Thymus (tissue), 11 donors: ENCODE results near the gene NOX3. TPM values are rescaled to one million over a fixed set of nuclear protein-coding genes. Genes with fewer than 3 reads are reported as not detected.

Source experiments
- DNase-seq, 9 donors: peaks; one replicate each; pipeline ENCODE4 v3.0.0-alpha.2; 2013; ENCODE audit warnings: low spot score in 9 of 9, low read depth in 6 of 9, missing footprints in 1 of 9
- H3K27ac ChIP-seq, 2 donors: one replicate each; pipeline ENCODE4 v1.5.1; 2013; ENCODE audit warnings: control low read depth in 1 of 2, low read depth in 1 of 2, low read length in 1 of 2, mild to moderate bottlenecking in 1 of 2, moderate library complexity in 1 of 2
- H3K27me3 ChIP-seq, 2 donors: one replicate each; pipeline ENCODE4 v1.5.1; 2013; ENCODE audit warnings: low read length in 1 of 2; ENCODE audit not compliant: control insufficient read depth in 2 of 2, insufficient read depth in 1 of 2
- H3K36me3 ChIP-seq, 2 donors: one replicate each; pipeline ENCODE4 v1.5.1; 2013; ENCODE audit warnings: low read length in 1 of 2, mild to moderate bottlenecking in 1 of 2, moderate library complexity in 1 of 2; ENCODE audit not compliant: control insufficient read depth in 2 of 2, insufficient read depth in 2 of 2
- H3K4me1 ChIP-seq, 2 donors: one replicate each; pipeline ENCODE4 v1.5.1; 2013; ENCODE audit warnings: low read length in 2 of 2; ENCODE audit not compliant: control insufficient read depth in 2 of 2, insufficient read depth in 2 of 2
- H3K4me3 ChIP-seq, 2 donors: one replicate each; pipeline ENCODE4 v1.5.1; 2013; ENCODE audit warnings: low read length in 2 of 2, control low read depth in 1 of 2, mild to moderate bottlenecking in 1 of 2
- H3K9me3 ChIP-seq, 2 donors: one replicate each; pipeline ENCODE4 v1.5.1; 2013; ENCODE audit warnings: low read length in 1 of 2, mild to moderate bottlenecking in 1 of 2; ENCODE audit not compliant: control insufficient read depth in 2 of 2, insufficient read depth in 1 of 2
- WGBS: extraction: QIAGEN DNeasy Blood & Tissue Kit; methylation state at CpG from one replicate; pipeline ENCODE4 v1.1.7; 2013; 5-methylcytosine and 5-hydroxymethylcytosine counted together
- polyA plus RNA-seq: library from polyadenylated mRNA; stranded (reverse); fragments of 200-250 nt; gene quantifications from one replicate; pipeline ENCODE4 v1.2.3, GENCODE V29; 2013
- total RNA-seq: library from RNA; stranded (reverse); fragments of 120-200 nt; gene quantifications from one replicate; pipeline ENCODE4 v1.2.4, GENCODE V29; 2013
- donor health status: healthy.

NOX3 gene
- total and polyA plus RNA-seq, 2 donors, result not detected

GRCh38 chr6:155442562-155442961, 13.1 kb downstream of the NOX3 start:
- H3K27me3 ChIP-seq, result no peaks in the 10 kb centered on the region
- WGBS, result 98% methylated on average over 5 of the region's 5 CpGs
- no peak for DNase-seq
- H3K27ac ChIP-seq, result no peak overlapping the region
- no peak overlapping the region for H3K4me3 ChIP-seq
- no peaks in the 10 kb centered on the region for H3K9me3 ChIP-seq
- no peaks in the 10 kb centered on the region for H3K36me3 ChIP-seq
- no peaks in the 10 kb centered on the region for H3K4me1 ChIP-seq

GRCh38 chr6:155441112-155441465, 14.6 kb downstream of the NOX3 start:
- WGBS, result 96% methylated on average over 4 of the region's 4 CpGs
- H3K27me3 ChIP-seq, result no peaks in the 10 kb centered on the region
- H3K36me3 ChIP-seq, result no peaks in the 10 kb centered on the region
- H3K9me3 ChIP-seq, result no peaks in the 10 kb centered on the region
- DNase-seq, result no peak
- H3K27ac ChIP-seq, result no peak overlapping the region
- H3K4me3 ChIP-seq, result no peak overlapping the region
- no peaks in the 10 kb centered on the region for H3K4me1 ChIP-seq

- no peaks in the 10 kb centered on the region for H3K9me3 ChIP-seq
- H3K27me3 ChIP-seq, result no peaks in the 10 kb centered on the region
- H3K36me3 ChIP-seq, result no peaks in the 10 kb centered on the region
- H3K4me1 ChIP-seq, result no peaks in the 10 kb centered on the region
- no peak for DNase-seq
- no peak overlapping the region for H3K4me3 ChIP-seq
- no peak overlapping the region for H3K27ac ChIP-seq
- 80% methylated on average over 6 of the region's 6 CpGs for WGBS
Measured at GRCh38 chr6:155440398-155441111, 15.1 kb downstream of the NOX3 start.

- no peak for DNase-seq
- H3K27me3 ChIP-seq, result no peaks in the 10 kb centered on the region
- H3K4me3 ChIP-seq, result no peak overlapping the region
- no peaks in the 10 kb centered on the region for H3K36me3 ChIP-seq
- no peaks in the 10 kb centered on the region for H3K4me1 ChIP-seq
- no peaks in the 10 kb centered on the region for H3K9me3 ChIP-seq
- WGBS, result 92% methylated on average over 3 of the region's 3 CpGs
- no peak overlapping the region for H3K27ac ChIP-seq
Measured at GRCh38 chr6:155439376-155439775, 16.3 kb downstream of the NOX3 start.

- Histone ChIP-seq H3K9me3 (no peaks in the 10 kb centered on the region), H3K27ac (no peak overlapping the region), H3K4me3 (no peak overlapping the region), H3K27me3 (no peaks in the 10 kb centered on the region), H3K36me3 (no peaks in the 10 kb centered on the region), H3K4me1 (no peaks in the 10 kb centered on the region)
- DNase-seq, result no peak
- 86% methylated on average over 5 of the region's 5 CpGs for WGBS
Measured at GRCh38 chr6:155436981-155437749, 18.5 kb downstream of the NOX3 start.

- Histone ChIP-seq H3K9me3 (no peaks in the 10 kb centered on the region), H3K4me3 (no peak overlapping the region), H3K27me3 (no peaks in the 10 kb centered on the region), H3K36me3 (no peaks in the 10 kb centered on the region), H3K4me1 (no peaks in the 10 kb centered on the region), H3K27ac (no peak overlapping the region)
- DNase-seq, result no peak
- WGBS, result 95% methylated on average over 13 of the region's 13 CpGs
Measured at GRCh38 chr6:155434829-155435423, 20.7 kb downstream of the NOX3 start.

- no peaks in the 10 kb centered on the region for H3K36me3 ChIP-seq
- no peak for DNase-seq
- no peaks in the 10 kb centered on the region for H3K27me3 ChIP-seq
- H3K4me3 ChIP-seq, result no peak overlapping the region
- H3K27ac ChIP-seq, result no peak overlapping the region
- WGBS, result 95% methylated on average over 8 of the region's 8 CpGs
- H3K4me1 ChIP-seq, result no peaks in the 10 kb centered on the region
- H3K9me3 ChIP-seq, result no peaks in the 10 kb centered on the region
Measured at GRCh38 chr6:155434096-155434495, 21.5 kb downstream of the NOX3 start.

GRCh38 chr6:155432293-155432692, 23.3 kb downstream of the NOX3 start:
- Histone ChIP-seq H3K27ac (no peak overlapping the region), H3K27me3 (no peaks in the 10 kb centered on the region), H3K9me3 (no peaks in the 10 kb centered on the region), H3K36me3 (no peaks in the 10 kb centered on the region), H3K4me1 (no peaks in the 10 kb centered on the region), H3K4me3 (no peak overlapping the region)
- no peak for DNase-seq
- 97% methylated on average over 5 of the region's 5 CpGs for WGBS

GRCh38 chr6:155429321-155429893, 26.2 kb downstream of the NOX3 start:
- H3K4me1 ChIP-seq, result no peaks in the 10 kb centered on the region
- DNase-seq, result no peak
- no peaks in the 10 kb centered on the region for H3K9me3 ChIP-seq
- H3K27me3 ChIP-seq, result no peaks in the 10 kb centered on the region
- no peak overlapping the region for H3K4me3 ChIP-seq
- H3K27ac ChIP-seq, result no peak overlapping the region
- H3K36me3 ChIP-seq, result no peaks in the 10 kb centered on the region
- 87% methylated on average over 2 of the region's 2 CpGs for WGBS
